ENCODE results near the gene UMODL1.
A peak's percentile ranks its signal among the peaks of the same experiment; 100 is the strongest.

The UMODL1 gene

DNA sequence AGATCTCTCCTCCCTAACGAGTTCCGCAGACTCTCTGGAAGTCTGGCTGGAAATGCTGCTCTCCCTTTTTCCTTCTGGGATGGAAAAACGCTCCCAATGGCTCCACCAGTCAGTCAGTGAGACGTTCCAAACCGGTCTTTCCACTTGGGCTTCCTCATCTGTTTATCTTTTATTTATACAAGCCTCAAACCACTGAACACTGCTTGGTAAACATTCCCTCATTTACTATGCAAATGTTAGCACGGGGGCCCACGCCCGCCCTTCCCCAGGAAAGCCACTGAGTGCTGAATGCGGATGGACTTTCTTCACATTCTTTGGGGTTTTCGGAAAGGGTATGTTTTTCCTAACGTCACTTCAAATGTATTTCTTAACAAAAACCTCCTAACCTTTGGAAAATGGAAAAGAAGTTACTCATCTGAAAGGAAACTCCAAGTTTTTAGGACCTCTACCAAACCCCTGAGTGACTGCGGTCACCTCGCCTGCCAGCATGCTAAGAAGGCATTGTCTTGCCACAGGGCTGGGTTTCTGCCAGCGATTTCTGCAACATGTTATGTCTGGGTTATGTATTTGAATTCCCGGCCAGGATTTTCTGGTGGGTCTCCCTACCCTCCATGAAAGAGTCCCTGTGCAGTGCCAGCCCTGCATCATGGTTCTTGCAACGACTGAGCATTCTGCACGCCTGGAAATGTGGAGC lies 14.0 kb upstream of the UMODL1 start:
- no peak for TF ChIP-seq CTCF (conservative IDR thresholded peaks at IDR 0.05)
- peak overlapping the region; percentile 100 for H3K27ac ChIP-seq

- no peak for TF ChIP-seq CTCF (conservative IDR thresholded peaks at IDR 0.05)
- H3K27ac ChIP-seq: peak overlapping the region; percentile 100
Measured at GRCh38 chr21:42057851-42058437, 13.2 kb upstream of the UMODL1 start.

- H3K27ac ChIP-seq: peak overlapping the region; percentile 100
Measured at GRCh38 chr21:42058631-42059111, 12.4 kb upstream of the UMODL1 start.

DNA sequence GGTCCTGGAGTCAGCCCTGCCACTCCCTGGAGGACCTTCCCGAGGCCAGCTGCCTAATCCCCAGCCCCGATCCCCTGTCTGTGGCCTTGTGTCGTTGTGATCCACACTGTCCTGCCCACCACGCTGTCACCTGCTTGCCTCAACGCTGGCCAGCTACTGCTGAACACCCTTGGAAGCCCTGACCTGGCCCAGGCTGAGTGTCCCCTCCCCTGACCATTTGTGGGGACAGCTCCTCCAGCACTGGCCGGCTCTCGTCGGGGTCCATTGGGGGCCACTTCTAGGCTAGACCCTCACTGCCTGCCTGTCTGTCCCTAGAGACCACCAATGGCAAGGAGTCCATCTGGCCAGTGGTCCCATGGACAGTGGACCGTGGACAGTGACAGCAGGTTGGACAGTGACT lies 12.0 kb upstream of the UMODL1 start:
- TF ChIP-seq CTCF (conservative IDR thresholded peaks at IDR 0.05): no peak
- H3K27ac ChIP-seq: peak overlapping the region; percentile 100

More at GRCh38 chr21:42058631-42059111, 12.4 kb upstream of the UMODL1 start:
- no peak for TF ChIP-seq CTCF (conservative IDR thresholded peaks at IDR 0.05)

- TF ChIP-seq CTCF (conservative IDR thresholded peaks at IDR 0.05): no peak
- H3K27ac ChIP-seq: peak overlapping the region; percentile 100
Measured at GRCh38 chr21:42059721-42060120, 11.4 kb upstream of the UMODL1 start.

DNA sequence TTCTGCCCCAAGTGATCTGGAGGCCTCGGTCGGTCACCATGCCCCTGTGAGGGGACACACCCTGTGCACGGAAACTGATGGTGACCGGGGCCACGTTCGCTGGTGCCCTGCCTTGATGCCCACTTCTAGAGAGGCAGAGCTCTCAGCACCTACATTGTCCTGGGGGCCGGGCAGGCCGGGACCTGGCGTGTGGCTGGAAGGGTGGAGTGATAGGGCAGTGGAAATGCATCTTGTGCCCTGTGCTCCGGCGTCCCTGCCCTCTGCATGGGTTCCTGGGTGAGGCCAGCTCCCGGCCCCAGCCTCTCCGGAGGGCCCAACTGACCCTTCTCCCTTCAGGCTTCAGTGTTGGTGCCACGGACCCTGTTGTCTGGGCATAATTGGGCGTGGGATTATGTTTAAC lies 11.0 kb upstream of the UMODL1 start:
- peak overlapping the region; percentile 100; the same call in 1 of the 2 replicates for H3K27ac ChIP-seq
- no peak for TF ChIP-seq CTCF (conservative IDR thresholded peaks at IDR 0.05)

GRCh38 chr21:42061195-42061985 lies 9.7 kb upstream of the UMODL1 start:
- H3K27ac ChIP-seq: peak overlapping the region; percentile 100; the same call in 1 of the 2 replicates
- no peak for TF ChIP-seq CTCF (conservative IDR thresholded peaks at IDR 0.05)
